Stimulated activated CD8-positive, alpha-beta memory T cell treated with anti-CD3 and anti-CD28 coated beads, Interleukin-4, amount 100 ng/mL, for 48 hours (primary cell): ENCODE measurements around the gene CD74.

Experiments used
- DNase-seq: peaks from one replicate; pipeline ENCODE4 v3.0.0-alpha.2; 2020

The CD74 gene

GRCh38 chr5:150356575-150357294 lies 56.0 kb downstream of the CD74 start:
- no peak for DNase-seq

- DNase-seq: no peak
These were observed 56.9 kb downstream of the CD74 start for GRCh38 chr5:150355791-150356190.

- no peak for DNase-seq
These were observed 59.6 kb downstream of the CD74 start for GRCh38 chr5:150353032-150353675.

- no peak for DNase-seq
These were observed 60.3 kb downstream of the CD74 start for GRCh38 chr5:150352244-150353031.
